Measurements from ENCODE around the gene SNX27.

Gene SNX27

DNA sequence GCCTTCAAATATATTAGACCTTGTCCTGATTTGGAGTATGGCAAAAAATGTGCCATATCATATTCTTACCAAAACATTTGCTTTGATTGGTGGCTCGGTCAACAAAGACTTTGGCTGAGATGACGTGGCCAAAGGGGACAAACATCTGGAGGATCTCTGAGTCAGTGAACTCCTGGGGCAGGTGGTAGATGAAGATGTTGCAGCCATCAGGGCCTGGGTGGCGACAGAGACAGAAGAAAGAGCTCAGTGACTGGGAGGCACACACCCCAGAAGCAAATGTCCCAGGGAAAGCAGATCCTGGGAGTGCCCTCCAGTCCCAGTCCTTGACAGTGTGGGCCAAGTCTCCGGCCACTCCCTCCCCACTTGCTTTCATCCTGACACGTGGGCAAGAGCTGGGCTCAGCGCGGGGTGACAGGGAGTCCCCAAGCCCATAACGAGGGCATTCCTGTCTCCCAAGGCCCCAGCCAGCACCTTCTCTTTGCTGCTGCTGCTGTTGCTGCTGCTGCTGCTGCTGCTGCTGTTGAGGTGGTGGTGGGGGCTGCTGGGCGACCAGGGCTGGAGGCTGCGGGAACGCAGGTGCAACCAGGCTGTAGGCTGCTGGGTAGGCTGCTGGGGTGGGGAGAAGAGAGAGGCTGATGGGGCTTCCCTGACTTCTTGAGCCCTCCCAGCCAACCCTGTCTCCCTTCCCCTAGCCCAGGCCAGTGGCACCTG lies 94.1 kb downstream of the SNX27 start:
- DNase-seq (ENCODE audit: low spot score), result no peak

DNA sequence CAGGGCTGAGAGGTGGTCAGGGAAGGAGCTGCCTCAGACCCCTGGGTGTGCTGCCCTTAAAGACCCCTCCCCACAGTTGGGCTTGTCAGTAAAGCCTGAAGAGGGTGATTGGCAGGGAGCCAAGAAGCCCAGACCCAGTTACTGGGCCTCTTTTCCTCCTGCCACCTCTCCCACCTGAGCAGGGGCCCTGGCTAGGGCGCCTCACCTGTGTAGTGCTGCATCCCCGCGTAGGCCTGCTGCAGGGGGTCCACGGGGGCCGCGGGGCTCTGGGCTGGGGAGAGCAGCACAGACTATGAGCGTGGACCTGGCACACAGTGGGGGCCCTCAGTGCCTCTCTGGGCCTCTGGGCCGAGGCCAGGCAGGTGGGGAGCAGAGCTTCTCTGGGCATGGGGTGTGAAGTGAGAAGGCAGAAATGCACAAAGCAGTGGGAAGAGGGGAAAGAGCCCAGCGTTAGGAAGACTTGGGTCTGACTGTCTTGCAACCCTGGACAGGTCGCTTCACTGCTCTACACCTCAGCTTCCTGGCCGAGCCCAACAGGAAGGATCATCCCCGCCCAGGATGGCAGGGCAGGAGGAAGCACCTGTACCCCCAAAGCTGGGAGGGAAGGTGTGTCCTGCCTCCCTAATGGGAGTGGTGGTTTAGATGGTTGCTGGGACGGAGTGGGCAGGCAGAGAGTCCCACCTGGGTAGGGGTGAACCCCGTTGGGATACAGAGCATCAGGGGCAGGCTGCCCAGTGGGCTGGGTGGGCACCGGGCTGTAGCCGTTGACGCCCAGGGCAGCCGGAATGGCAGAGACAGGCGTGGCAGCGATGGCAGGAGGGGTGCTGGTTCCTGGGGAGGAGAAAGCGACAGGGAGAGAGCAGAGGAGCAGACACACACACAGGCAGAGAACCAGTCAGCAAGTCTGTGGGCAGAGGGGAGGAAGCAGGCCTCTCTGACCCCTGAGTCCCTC lies 94.9 kb downstream of the SNX27 start:
- no peak for DNase-seq (ENCODE audit: low spot score)

DNA sequence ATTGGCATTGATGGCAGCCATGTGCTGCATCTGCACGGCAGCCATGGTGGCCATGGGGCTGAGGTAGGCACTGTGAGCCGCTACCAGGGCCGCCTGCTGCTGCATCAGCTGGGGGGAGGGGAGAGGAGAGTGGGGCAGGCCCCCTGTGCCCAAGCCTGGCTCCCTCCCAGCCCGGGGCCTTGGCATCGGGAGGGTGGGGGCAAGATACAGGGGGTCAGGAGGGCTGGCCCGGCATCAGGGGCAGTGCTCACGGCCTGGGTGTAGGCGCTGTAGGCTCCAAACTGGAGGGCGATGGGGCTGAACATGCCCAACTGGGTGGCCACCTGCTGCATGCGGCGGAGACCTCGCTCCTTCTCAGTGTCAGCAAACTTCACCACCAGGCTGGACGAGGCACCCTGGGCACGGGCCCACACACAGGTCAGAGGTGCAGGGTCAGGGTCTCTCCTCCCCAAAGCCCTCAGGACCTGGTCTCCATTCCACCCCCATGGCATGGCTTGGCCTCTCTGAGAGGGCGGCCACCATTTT lies 95.8 kb downstream of the SNX27 start:
- DNase-seq (ENCODE audit: low spot score), result no peak

DNA sequence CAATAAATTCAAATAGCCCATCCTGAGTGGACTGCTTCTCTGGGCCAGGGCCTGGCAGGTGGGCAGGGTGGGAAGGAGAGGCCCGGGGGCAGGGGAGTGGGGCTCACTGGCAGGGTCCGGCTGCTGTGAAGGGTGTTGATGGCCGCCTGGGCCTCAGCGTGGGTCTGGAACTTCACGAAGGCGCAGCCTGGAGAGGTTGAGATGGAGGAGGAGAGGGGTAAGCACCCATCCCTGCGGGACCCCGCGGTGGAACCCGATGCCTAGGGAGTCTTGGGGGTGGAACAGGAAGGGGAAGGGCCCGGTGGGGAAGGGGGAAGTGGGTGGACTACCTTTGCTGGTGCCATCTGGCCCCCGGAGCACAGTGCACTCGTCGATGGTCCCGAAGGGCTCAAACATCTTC lies 97.0 kb downstream of the SNX27 start:
- no peak for DNase-seq (ENCODE audit: low spot score)

DNA sequence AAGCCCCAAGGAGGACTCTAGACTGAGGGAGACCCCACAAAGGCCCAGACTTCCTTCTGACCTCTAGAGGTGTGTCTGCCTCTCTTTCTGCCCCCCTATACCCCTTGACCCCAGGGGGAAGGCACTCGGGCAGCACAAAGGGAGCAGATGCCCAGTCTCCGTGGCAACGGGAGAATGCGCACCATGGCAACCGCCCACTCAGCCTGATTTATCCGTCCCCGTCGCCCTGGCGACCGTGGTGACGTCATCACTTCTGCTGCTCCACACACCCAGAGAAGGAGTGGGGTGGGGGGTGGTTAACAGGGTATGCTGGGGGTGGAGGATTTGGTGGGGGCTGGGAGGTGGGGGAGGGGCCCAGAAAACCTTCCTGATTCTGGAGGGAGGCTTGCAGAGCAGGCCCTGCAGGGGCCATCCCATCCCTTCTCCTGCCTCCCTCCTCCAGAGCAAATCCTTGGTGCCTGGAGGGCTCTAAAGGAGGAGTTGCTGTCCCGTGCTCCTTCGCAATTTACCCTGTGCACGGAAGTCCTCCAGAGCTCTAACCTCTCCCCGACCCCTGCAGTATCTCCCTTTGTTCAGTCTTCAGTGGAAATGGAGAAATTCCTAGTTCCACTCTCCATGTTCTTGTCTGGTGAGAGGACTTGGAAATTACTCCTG lies 98.5 kb downstream of the SNX27 start:
- peak; percentile 56 for DNase-seq (ENCODE audit: low spot score)

DNA sequence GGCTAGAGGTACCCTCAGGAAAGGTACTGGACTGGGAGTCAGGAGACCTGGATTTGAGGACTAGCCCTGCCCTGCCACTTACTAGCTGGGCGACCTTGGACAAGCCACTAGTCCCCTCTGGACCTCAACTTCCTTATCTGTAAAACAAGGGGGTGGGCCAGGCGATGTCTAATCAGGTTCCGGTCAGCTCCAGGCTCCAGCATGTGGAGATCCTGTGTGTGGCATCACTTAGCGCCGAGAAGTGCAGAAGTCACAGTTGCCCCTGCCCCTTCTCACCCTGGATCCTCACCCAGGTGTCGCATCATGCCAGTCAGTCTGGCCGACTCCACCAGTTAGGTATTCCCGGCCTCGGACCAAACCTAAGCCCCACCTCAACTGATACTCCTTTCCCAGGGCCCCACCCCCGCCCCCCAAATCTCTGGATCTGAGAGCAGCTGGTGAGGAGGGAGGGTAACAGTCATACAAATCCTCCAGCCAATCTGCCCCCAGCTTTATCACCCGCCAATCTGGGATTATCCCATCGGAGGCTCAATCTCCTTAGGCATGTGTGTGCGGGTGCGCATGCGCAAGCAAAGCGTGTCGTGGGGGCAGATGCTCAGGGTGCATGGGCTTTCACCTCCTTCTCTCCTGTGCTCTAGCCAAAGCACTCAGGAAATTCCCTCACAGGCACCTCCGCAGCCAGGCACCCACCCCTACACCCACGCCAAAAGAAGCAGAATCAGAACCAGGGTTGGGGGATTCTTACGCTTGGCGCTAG lies 99.4 kb downstream of the SNX27 start:
- no peak for DNase-seq (ENCODE audit: low spot score)

DNA sequence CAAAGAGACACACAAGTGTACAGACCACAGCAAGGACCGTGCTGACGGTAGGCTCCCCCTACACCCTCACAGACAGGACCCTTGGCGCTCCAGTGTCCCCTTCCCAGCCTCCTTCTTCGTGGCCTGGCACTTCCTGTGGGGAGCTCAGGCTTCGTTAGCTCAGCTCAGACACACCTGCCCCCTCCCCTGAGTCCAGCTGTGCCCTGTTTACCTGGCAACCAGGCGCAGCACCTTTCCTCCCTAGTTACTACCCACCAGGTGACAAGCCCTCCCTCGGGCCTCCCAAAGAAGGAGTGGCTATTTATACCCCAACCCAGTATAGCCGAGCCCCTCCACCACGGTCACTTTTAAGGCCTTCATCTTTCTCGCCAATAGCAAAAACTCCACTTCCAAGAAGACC lies 100.1 kb downstream of the SNX27 start:
- DNase-seq (ENCODE audit: low spot score), result no peak

DNA sequence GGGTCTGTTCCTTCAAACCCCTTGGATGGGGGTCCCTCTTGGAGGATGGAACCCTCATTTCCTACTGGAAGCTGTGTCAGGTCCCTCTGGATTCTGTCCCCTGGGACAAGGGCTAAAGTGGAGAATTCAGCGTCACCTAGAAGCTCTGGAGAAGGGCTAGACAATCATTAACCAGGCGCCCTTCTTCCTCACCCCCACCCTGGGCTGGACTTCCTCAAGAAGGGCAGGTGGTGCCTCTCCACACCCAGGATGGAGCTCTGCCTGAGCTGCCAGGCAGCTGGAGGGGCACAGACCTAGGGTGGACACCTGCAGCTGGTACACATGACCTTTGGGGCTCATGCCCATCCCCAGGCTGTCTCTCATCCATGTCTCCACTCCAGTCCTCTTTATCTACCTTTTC lies 101.2 kb downstream of the SNX27 start:
- DNase-seq (ENCODE audit: low spot score), result no peak

DNA sequence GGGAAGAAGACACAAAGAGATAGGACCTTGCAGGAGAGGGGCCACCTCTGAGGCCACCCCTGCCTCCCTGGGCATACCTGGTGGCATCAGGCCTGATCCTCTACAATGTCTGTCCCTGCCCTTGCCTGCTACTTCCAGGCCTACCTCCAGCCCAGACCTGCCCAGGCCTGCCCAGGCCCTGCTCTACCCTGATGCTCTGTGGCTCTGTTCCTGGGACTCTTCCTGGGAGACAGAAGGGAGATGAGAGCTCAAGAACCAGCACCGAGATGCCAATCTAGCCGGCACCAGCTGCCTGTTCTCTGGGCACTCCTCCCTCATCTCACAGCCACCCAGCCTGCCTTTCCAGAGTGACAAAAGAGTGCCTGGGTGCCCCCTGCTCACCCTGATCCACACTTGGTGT lies 102.0 kb downstream of the SNX27 start:
- no peak for DNase-seq (ENCODE audit: low spot score)

DNA sequence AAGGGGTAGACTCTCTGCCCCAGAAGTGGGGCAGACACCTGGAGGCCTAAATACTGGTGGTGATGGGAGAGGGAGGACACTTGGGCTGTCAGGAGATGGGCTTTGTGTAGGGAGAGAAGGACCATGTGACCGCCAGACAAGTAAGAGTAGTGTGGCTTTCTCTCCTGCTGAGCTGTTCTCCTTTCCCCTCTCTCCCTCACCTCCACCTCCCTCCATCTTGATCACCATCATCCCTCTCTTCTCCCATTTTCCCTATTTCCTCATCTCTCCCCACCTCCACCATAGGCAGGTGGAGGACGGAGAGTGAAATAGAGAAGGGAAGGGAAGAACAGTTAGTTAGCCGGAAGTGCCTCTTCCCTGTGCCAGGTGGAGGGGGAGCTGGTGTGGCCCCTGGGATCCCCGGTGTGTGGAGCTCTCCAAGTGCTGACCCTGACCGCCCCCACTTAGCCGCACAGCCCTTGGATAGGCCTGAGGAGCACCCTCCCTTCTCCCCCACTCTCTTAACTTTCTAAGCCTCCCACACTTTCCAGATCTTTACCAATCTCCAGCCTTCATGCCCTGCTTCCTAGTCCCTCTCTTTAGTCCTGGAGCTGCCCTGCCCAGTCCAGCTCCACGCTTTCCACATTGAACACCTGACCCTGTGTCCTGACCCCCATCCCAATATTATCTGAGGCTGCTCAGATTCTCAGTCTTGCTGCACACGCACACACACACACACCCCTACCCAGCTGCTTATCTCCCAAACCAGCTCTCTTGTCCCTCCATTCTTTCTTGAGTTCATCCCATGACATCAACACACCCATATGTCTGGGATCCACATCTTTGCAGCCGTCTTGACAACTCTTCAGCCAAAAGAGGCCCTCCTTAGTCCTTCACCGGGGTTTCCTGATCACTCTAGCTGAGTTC lies 103.2 kb downstream of the SNX27 start:
- no peak for DNase-seq (ENCODE audit: low spot score)

DNA sequence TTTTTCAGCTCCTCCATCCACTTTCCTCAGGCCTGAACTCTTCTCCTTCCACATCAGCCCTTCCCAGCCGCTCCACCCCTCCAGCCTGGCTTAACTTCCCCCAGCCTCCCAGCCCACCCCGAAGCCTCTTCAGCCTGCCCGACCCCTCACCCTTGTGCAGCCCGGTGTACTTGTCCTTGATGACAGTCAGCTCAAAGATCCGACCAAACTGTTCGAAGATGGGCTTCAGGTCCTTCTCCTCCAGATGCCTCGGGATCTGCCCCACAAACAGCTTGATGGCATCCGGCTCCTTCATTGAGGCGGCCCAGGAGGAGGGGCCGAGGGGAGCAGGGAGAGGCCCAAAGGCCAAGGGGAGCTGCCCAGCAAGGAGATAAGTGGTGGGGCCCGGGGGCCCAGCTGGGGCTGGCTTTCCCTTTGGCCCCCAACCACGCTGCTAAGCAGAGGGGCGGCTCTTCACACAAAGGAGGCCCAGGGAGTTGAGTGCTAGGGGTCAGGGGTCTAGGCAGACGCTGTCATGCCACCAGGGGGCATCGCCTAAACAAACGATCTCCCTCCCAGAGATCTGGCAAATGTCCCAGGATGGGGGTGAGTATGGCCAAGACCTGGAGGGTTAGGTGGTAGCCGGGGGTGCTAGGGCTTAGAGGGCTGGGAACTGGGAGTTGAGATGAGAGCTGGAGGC lies 104.0 kb downstream of the SNX27 start:
- DNase-seq (ENCODE audit: low spot score), result no peak

DNA sequence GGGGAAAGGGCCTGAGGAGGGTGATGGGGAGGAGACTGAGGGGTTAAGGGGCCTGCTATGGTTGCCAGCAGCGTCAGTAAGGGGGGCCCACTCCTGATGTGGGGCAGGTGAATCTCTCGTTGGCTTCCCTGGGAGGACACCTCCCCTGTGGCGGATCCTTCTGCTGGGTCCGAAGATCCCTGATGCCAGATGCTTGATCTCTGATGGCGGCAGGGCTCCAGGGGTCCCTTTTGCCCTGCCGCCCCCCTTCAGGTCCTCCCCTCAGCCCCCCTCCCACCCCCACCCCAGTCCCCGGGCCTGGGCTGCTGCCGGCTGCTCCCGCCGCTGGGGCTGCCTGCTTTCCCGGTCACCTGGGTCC lies 104.5 kb downstream of the SNX27 start:
- no peak for DNase-seq (ENCODE audit: low spot score)

DNA sequence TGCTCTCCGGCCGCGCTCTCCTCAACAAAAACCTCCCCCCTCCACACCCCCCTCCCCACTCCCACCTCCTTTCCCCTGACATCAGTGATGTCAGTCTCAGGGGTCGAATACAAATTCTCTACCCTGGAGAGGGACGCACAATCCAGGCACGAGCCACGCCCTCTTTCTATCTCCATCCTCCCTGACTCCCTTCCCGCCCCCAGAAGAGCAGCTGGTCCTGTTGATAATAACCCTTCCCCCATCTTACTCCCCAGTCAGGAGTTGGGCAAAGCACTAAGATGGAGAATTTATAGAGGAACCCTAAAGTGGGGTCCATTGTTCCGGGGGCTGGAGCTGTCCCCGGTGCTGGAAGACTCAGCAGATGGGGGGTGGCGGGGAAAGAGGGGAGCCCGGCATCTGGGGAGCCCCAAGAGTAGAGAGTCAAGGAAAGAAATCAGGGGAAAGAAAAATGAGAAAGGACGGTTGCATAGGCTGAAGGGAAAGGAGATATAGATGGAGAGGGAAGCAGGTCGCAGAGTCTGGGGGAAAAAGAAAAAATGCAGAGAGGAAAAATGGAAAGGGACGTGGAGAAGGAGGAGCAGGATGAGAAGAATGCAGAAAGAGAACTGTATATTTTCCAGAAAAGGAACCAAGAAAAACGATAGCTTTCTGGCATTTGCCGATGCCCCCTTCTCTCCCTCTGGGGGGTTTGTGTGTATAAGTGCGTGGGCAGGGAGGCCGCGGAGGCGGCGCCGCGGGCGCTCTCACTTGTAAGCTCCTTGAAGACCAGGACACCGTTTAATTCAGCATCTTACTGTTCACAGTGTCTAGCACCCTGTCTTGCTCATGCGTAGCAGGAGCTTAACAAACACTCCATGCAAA lies 105.2 kb downstream of the SNX27 start, which contains the start of gene CELF3:
Gene CELF3 (minus strand): TSS at position 33 of the 861 bp plus-strand sequence. CDS start 783 bp downstream, outside the sequence.
- peak; percentile 50 for DNase-seq (ENCODE audit: low spot score)

DNA sequence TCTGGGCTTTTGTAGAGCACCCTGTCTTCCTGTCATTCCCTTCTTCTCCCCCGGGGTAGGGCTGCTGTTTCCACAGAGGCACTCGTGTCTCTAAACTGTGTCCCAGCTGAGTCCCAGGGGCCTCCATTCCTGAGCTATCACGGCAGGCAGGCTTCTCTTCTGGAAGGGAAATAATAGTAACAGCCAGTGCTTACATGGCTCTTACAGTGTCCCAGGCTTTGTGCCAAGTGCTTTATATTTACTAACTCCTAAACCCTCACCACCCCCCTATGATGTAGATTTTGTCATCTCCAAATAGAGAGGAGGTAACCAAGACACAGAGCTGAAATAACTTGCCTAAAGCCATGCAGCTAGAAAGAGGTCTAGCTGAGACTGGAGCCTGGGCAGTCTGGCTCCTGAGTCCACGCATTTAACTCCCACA lies 106.2 kb downstream of the SNX27 start:
- DNase-seq (ENCODE audit: low spot score), result no peak

DNA sequence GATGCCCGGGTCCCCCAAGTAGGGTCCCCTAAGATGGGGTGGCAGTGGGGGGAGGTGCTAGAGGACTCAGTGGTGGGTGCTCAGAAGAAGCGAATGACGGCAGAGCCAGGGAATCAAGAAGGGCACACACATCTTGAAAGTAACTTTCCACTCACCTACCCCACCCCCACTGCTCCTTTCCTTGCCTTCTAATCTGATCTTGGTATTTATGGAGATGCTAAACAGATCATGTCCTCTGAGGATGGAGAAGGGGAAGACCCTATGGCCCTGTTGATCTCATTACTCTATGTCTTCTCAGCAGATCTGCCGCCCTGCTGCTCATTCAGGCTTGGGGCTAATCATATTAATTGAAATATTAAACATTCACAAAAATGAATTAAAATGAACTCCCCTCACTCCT lies 106.8 kb downstream of the SNX27 start:
- DNase-seq (ENCODE audit: low spot score), result no peak

DNA sequence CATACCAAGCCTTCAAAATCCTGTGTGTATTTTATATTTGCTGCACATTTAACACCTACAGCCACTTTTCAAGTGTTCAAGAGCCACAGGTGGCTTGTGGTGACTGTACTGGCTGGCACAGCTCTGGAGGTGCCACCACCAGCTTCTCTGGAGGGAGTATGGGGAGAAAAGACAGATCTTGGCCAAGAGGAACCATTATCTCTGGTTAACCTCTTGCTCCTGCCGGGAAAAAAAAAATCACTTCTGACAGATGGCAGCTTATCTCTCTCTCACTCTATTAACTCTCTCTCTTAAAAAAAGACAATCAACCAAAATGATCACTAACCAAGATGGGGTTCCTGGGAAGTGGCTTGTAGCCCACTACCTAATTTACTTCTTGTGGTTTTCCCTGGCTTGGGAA lies 108.3 kb downstream of the SNX27 start:
- DNase-seq (ENCODE audit: low spot score), result no peak

DNA sequence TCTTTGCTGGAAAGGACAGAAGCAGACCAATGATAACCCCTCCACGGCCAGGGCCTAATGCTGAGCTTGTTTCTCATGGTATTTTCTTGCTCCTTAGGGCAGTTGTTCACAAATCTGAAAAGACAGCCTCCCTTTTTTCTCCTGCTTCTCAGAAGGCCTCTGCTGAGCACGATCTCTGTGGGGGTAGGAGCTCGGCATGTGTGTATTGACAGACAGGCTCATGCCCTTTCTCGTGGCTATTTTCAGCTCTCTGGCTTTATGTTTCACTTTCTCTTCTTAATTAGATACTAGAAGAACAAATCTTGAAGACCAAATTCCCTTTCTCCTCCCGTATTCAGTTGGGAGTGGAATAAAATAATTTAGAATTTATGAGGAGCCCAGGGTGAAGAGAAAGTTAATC lies 108.7 kb downstream of the SNX27 start:
- DNase-seq (ENCODE audit: low spot score), result peak; percentile 64

DNA sequence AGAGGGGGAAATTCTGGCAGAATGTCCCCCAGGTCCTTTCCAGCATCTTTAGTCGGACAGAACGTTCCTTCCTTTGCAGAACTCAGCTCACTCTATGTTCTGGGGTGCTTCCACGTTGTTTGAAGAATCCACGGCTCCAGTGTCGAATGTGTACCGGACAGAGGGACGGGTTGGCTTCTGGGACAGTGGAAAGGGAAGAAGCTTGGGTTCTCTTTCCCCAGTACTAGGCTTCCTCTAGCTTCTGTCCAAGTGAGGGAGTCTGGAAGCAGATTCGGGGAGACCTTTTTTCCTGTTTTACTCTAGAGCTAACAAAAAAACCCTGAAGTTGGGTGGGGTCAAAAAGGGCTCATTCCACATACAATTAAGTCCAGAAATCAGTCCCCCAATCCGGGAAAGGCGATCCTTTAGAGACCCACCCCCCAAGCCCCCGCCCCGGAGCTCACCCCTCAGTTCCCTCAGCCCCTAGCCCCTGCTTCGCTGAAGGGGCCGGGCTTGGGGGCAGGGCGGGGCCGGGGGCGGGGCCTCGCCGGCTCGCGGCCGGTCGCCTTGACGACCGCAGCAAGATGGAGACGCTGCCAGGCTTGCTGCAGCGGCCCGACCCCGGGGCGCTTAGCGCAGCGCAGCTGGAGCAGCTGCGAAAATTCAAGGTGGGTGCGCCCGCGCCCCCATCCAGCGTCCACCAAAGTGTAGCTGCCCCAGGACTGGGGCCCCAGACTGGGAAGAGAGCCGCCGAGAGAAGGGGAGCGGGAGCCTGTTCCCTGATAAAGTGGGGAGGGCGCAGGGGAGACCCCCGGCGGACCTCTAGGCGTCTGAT lies 109.3 kb downstream of the SNX27 start, which contains the start of gene RIIAD1:
Gene RIIAD1 (plus strand): TSS at position 549 of the 814 bp plus-strand sequence. CDS start 15 bp downstream, at position 564.
- peak; percentile 91 for DNase-seq (ENCODE audit: low spot score)

All from AG08396 (cell line).